HEK293 (cell line): Measurements from ENCODE around the gene ATP6V0A1.

Experiments used
- CTCF ChIA-PET: fragments of 350-600 bp; formaldehyde crosslinking; extraction: SDS; loops from one replicate; lab custom pipeline; 2021; ENCODE audit warnings: antibody characterized with exemption; lab: Yijun Ruan, JAX
- POLR2A ChIA-PET: fragments of 300-600 bp; formaldehyde crosslinking; extraction: SDS; loops from one replicate; lab custom pipeline; 2020; ENCODE audit warnings: antibody characterized with exemption, inconsistent platforms; lab: Yijun Ruan, JAX
- H3K27ac ChIP-seq: fragments of 200-500 bp; sonication (Bioruptor generic); 2 replicates; pipeline ENCODE4 v1.5.1; 2014; ENCODE audit warnings: low read depth, low read length, control low read depth, inconsistent platforms; ENCODE audit errors: extremely low read depth
- H3K36me3 ChIP-seq, 2 experiments: fragments of 200-500 bp in 1 of 2; sonication (Bioruptor generic) in 1 of 2; 1 replicate in 1 of 2; 2 replicates in 1 of 2; pipeline ENCODE4 v1.5.1; 2014 to 2017; ENCODE audit warnings: inconsistent platforms in 2 of 2, low read length in 2 of 2; ENCODE audit not compliant: control insufficient read depth in 2 of 2, insufficient read depth in 1 of 2
- H3K4me1 ChIP-seq: fragments of 200-500 bp; sonication (Bioruptor generic); 2 replicates; pipeline ENCODE4 v1.5.1; 2014; ENCODE audit warnings: mild to moderate bottlenecking, low read length, inconsistent platforms; ENCODE audit not compliant: control insufficient read depth, insufficient read depth
- H3K4me3 ChIP-seq: 2 replicates; pipeline ENCODE4 v1.5.1; 2011; ENCODE audit warnings: low read depth, mild to moderate bottlenecking, control low read depth, low read length, moderate library complexity
- H3K9me3 ChIP-seq: fragments of 200-500 bp; sonication (Bioruptor generic); 2 replicates; pipeline ENCODE4 v1.5.1; 2014; ENCODE audit warnings: low read depth, low read length, inconsistent platforms; ENCODE audit not compliant: control insufficient read depth, insufficient read depth
- KLF1 ChIP-seq: fragments of 450-650 bp; formaldehyde crosslinking; IDR thresholded peaks from 2 replicates; pipeline ENCODE4 v1.5.1; 2016; ENCODE audit warnings: missing biosample characterization, missing genetic modification characterization
- MYNN ChIP-seq: fragments of 450-650 bp; formaldehyde crosslinking; IDR thresholded peaks from 2 replicates; pipeline ENCODE4 v1.5.1; 2016; ENCODE audit warnings: missing biosample characterization, missing genetic modification characterization, borderline replicate concordance
- SETDB1 ChIP-seq: IDR thresholded peaks from one replicate; pipeline ENCODE4 v1.6.1; 2017; ENCODE audit warnings: mild to moderate bottlenecking, low read length, moderate library complexity, mixed read lengths; ENCODE audit not compliant: insufficient read length
- YY1 ChIP-seq: fragments of 450-650 bp; formaldehyde crosslinking; IDR thresholded peaks from 2 replicates; pipeline ENCODE4 v1.5.1; 2018; ENCODE audit warnings: missing biosample characterization, missing genetic modification characterization
- ZNF292 ChIP-seq: fragments of 450-650 bp; formaldehyde crosslinking; IDR thresholded peaks from 2 replicates; pipeline ENCODE4 v1.5.1; 2016; ENCODE audit warnings: low read depth, missing biosample characterization, missing genetic modification characterization, borderline replicate concordance
- ZNF391 ChIP-seq: fragments of 450-650 bp; formaldehyde crosslinking; IDR thresholded peaks from 2 replicates; pipeline ENCODE4 v1.5.1; 2016; ENCODE audit warnings: low read depth, missing biosample characterization, missing genetic modification characterization, borderline replicate concordance
- ZNF677 ChIP-seq: fragments of 450-650 bp; IDR thresholded peaks from 2 replicates; pipeline ENCODE4 v1.5.0; 2018; ENCODE audit warnings: missing biosample characterization, mild to moderate bottlenecking, missing genetic modification characterization, moderate library complexity
- ZNF747 ChIP-seq: fragments of 450-650 bp; formaldehyde crosslinking; IDR thresholded peaks from 2 replicates; pipeline ENCODE4 v1.5.1; 2016; ENCODE audit warnings: missing biosample characterization, missing genetic modification characterization
- ZNF776 ChIP-seq: fragments of 450-650 bp; formaldehyde crosslinking; IDR thresholded peaks from 2 replicates; pipeline ENCODE4 v1.5.0; 2017; ENCODE audit warnings: missing biosample characterization, missing genetic modification characterization, borderline replicate concordance
- ZNF785 ChIP-seq: fragments of 450-650 bp; formaldehyde crosslinking; IDR thresholded peaks from 2 replicates; pipeline ENCODE4 v1.5.1; 2016; ENCODE audit warnings: missing biosample characterization, missing genetic modification characterization
- TF ChIP-seq, protein P1 (sequence below): fragments of 450-650 bp; formaldehyde crosslinking; IDR thresholded peaks from 2 replicates; pipeline ENCODE4 v1.5.1; 2017; ENCODE audit warnings: missing biosample characterization, missing genetic modification characterization
- TF ChIP-seq, protein P2 (sequence below): fragments of 450-650 bp; formaldehyde crosslinking; IDR thresholded peaks from 2 replicates; pipeline ENCODE4 v1.5.1; 2016; ENCODE audit warnings: missing biosample characterization, missing genetic modification characterization

Gene ATP6V0A1

DNA sequence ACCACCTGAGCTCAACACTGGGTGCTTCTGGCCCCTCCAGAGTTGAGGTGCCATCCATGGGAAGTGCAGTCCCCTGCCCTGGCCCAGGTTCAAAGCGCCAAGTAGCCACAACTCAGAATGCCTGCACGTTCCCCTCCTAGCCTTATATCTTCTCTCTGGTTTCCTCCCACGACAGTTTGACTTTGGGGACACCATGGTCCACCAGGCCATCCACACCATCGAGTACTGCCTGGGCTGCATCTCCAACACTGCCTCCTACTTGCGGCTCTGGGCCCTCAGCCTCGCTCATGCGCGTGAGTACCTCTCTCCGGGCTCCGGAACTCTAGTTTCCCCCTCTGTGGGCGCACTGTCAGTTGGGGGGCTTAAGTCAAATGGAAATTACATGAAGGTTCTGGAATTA is 55.0 kb downstream of the ATP6V0A1 start:
- Histone ChIP-seq H3K36me3 (peaks cover 6 to 66% of the 10 kb centered on the region in 2 experiments; a peak in 2 of 3 replicates), H3K4me1 (peaks cover 9% of the 10 kb centered on the region), H3K9me3 (no peaks in the 10 kb centered on the region), H3K4me3 (no peak overlapping the region), H3K27ac (no peak overlapping the region)
- ChIA-PET POLR2A (interaction anchor here (1.5 kb wide), 1 partner anchor 91 kb away, joined by 5 read pairs; the partner anchor contains the start of gene CAVIN1), CTCF (interaction anchor here (0.8 to 1.6 kb wide), 4 partner anchors 13 to 125 kb away, joined by 3 to 7 read pairs (median 4); partner anchors contain the start of gene STAT3)
- TF ChIP-seq ZNF292 (tag by site-specific recombination) (no peak), YY1 (tag by site-specific recombination) (no peak), MYNN (tag by site-specific recombination) (no peak), ZNF785 (tag by site-specific recombination) (no peak), ZNF776 (tag by site-specific recombination) (no peak)
- TF ChIP-seq, protein P1, sequence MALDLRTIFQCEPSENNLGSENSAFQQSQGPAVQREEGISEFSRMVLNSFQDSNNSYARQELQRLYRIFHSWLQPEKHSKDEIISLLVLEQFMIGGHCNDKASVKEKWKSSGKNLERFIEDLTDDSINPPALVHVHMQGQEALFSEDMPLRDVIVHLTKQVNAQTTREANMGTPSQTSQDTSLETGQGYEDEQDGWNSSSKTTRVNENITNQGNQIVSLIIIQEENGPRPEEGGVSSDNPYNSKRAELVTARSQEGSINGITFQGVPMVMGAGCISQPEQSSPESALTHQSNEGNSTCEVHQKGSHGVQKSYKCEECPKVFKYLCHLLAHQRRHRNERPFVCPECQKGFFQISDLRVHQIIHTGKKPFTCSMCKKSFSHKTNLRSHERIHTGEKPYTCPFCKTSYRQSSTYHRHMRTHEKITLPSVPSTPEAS (tag by site-specific recombination), result no peak
- TF ChIP-seq, protein P2, sequence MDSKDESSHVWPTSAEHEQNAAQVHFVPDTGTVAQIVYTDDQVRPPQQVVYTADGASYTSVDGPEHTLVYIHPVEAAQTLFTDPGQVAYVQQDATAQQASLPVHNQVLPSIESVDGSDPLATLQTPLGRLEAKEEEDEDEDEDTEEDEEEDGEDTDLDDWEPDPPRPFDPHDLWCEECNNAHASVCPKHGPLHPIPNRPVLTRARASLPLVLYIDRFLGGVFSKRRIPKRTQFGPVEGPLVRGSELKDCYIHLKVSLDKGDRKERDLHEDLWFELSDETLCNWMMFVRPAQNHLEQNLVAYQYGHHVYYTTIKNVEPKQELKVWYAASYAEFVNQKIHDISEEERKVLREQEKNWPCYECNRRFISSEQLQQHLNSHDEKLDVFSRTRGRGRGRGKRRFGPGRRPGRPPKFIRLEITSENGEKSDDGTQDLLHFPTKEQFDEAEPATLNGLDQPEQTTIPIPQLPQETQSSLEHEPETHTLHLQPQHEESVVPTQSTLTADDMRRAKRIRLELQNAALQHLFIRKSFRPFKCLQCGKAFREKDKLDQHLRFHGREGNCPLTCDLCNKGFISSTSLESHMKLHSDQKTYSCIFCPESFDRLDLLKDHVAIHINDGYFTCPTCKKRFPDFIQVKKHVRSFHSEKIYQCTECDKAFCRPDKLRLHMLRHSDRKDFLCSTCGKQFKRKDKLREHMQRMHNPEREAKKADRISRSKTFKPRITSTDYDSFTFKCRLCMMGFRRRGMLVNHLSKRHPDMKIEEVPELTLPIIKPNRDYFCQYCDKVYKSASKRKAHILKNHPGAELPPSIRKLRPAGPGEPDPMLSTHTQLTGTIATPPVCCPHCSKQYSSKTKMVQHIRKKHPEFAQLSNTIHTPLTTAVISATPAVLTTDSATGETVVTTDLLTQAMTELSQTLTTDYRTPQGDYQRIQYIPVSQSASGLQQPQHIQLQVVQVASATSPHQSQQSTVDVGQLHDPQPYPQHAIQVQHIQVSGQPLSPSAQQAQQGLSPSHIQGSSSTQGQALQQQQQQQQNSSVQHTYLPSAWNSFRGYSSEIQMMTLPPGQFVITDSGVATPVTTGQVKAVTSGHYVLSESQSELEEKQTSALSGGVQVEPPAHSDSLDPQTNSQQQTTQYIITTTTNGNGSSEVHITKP, result no peak

DNA sequence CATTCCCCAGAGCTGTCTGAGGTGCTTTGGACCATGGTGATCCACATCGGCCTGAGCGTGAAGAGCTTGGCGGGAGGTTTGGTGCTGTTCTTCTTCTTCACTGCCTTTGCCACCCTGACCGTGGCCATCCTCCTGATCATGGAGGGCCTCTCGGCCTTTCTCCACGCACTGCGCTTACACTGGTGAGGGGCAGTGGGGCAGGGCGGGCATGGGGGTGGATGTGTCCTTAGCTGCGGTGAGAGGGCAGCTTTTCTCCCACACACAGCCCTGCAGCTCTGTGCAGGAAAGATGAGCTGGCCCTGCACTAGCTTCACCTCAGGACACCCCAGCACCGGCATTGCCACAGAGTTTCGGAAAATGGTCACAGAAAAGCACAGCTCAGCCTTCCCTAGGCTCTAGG is 55.6 kb downstream of the ATP6V0A1 start:
- POLR2A ChIA-PET, result interaction anchor here (0.5 to 1.5 kb wide), 2 partner anchors 91 to 106 kb away, joined by 3 to 5 read pairs; partner anchors contain the start of gene CAVIN1
- H3K9me3 ChIP-seq, result no peaks in the 10 kb centered on the region
- CTCF ChIA-PET, result interaction anchor here (0.5 to 1.6 kb wide), 7 partner anchors 13 to 126 kb away, joined by 3 to 7 read pairs (median 4); partner anchors contain the start of gene STAT3
- H3K36me3 ChIP-seq, result peaks cover 6 to 66% of the 10 kb centered on the region in 2 experiments; a peak in 2 of 3 replicates
- peak overlapping the region; percentile 33; the same call in 1 of the 2 replicates for H3K27ac ChIP-seq
- TF ChIP-seq ZNF391 (tag by site-specific recombination) (no peak), ZNF677 (tag by site-specific recombination) (0 out of 2 replicates have a peak, but pooled peaks have one; percentile 8)
- H3K4me3 ChIP-seq, result no peak overlapping the region
- H3K4me1 ChIP-seq, result peaks cover 15% of the 10 kb centered on the region

DNA sequence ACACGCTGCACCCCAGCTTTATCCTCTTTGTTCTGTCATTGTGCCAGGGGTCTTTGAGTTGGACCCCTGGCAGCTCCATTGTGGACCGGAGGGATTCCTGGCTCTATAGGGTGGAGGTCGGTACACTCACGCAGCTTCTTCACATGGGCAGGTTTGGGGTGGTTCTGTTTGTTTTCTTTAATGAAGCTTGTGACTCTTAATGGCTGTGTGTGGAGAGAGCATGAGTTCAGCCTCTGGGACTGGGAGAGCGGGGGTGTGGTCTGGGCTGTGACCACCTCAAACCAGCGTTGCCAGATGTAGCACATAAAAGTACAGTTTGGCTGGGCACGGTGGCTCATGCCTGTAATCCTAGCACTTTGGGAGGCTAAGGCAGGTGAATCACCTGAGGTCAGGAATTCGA is 56.2 kb downstream of the ATP6V0A1 start:
- ChIA-PET CTCF (interaction anchor here (0.7 to 1.2 kb wide), 6 partner anchors 12 to 191 kb away, joined by 3 to 6 read pairs (median 4); partner anchors contain the start of gene STAT3), POLR2A (interaction anchor here (0.5 to 1.1 kb wide), 3 partner anchors 92 to 311 kb away, joined by 3 to 7 read pairs (median 3); partner anchors contain the start of gene CAVIN1)
- H3K4me3 ChIP-seq, result no peak overlapping the region
- H3K4me1 ChIP-seq, result peaks cover 20% of the 10 kb centered on the region
- peaks cover 5 to 64% of the 10 kb centered on the region in 2 experiments; a peak in 2 of 3 replicates for H3K36me3 ChIP-seq
- peak overlapping the region; percentile 33; the same call in 1 of the 2 replicates for H3K27ac ChIP-seq
- no peaks in the 10 kb centered on the region for H3K9me3 ChIP-seq
- TF ChIP-seq SETDB1 (no peak), KLF1 (tag by site-specific recombination) (peak; percentile 41), ZNF747 (no peak)
